B cell (primary cell): ENCODE data around the gene ZBTB7A. TPM values are rescaled to one million over a fixed set of nuclear protein-coding genes. Genes with fewer than 3 reads are reported as not detected.
A peak's percentile ranks its signal among the peaks of the same experiment; 100 is the strongest.

Experiments
- ATAC-seq: fragments of 200-7000 bp; cut with Tn5 transposase; one replicate; pipeline ENCODE4 v1.10.0; 2021; ENCODE audit warnings: low read depth, mild to moderate bottlenecking, moderate number of reproducible peaks, moderate library complexity
- CTCF ChIA-PET: fragments of 350-600 bp; sonication (Branson Sonifier 250); formaldehyde crosslinking; loops from one replicate; lab custom pipeline; 2021; ENCODE audit warnings: antibody characterized with exemption, inconsistent platforms; lab: Charles Lee
- POLR2A ChIA-PET: fragments of 350-600 bp; sonication (Branson Sonifier 250); formaldehyde crosslinking; loops from one replicate; lab custom pipeline; 2021; ENCODE audit warnings: antibody characterized with exemption; lab: Charles Lee
- DNase-seq: peaks from one replicate; pipeline ENCODE4 v3.0.0; 2013
- H2AFZ ChIP-seq: 2 replicates; pipeline ENCODE4 v1.6.1; 2012; ENCODE audit warnings: mild to moderate bottlenecking, low read depth, low read length; ENCODE audit not compliant: insufficient read depth, poor library complexity, severe bottlenecking
- H3K27ac ChIP-seq, 2 donors: 1 replicate in 1 of 2; 2 replicates in 1 of 2; pipeline ENCODE4 v1.5.1; 2012 to 2013; ENCODE audit warnings: low read length in 2 of 2, mild to moderate bottlenecking in 2 of 2, moderate library complexity in 1 of 2
- H3K27me3 ChIP-seq, 4 experiments: fragments of 200-600 bp in 1 of 4; sonication (generic) in 1 of 4; replicated peaks in 1 of 4; 1 replicate in 2 of 4; 2 replicates in 2 of 4; pipeline versions ENCODE4 v1.6.1 to v1.7.0; 2013 to 2016; ENCODE audit warnings: low read length in 3 of 4, mild to moderate bottlenecking in 2 of 4, mixed read lengths in 1 of 4, moderate library complexity in 1 of 4; ENCODE audit not compliant: insufficient read depth in 4 of 4, control insufficient read depth in 3 of 4; ENCODE audit errors: control extremely low read depth in 1 of 4
- H3K36me3 ChIP-seq, 2 experiments: replicated peaks in 1 of 2; 1 replicate in 1 of 2; 2 replicates in 1 of 2; pipeline versions ENCODE4 v1.6.1 to v1.7.1; 2013; ENCODE audit warnings: low read length in 1 of 2; ENCODE audit not compliant: insufficient read depth in 2 of 2, control insufficient read depth in 1 of 2; ENCODE audit errors: control extremely low read depth in 1 of 2, extremely low read depth in 1 of 2
- H3K4me1 ChIP-seq, 2 donors: fragments of 200-600 bp in 1 of 2; sonication (generic) in 1 of 2; 1 replicate in 1 of 2; 2 replicates in 1 of 2; pipeline versions ENCODE4 v1.5.1 to v1.6.1; 2013 to 2017; ENCODE audit warnings: low read length in 2 of 2; ENCODE audit not compliant: control insufficient read depth in 2 of 2, insufficient read depth in 2 of 2
- H3K4me2 ChIP-seq: replicated peaks from 2 replicates; pipeline ENCODE3; 2012; ENCODE audit warnings: mild to moderate bottlenecking, low read depth, low read length; ENCODE audit not compliant: poor library complexity, severe bottlenecking
- H3K4me3 ChIP-seq, 5 experiments: fragments of 200-600 bp in 1 of 5; sonication (generic) in 1 of 5; 1 replicate in 3 of 5; 2 replicates in 2 of 5; pipeline versions ENCODE4 v1.5.1 to v1.7.0; 2011 to 2016; ENCODE audit warnings: low read length in 4 of 5, mild to moderate bottlenecking in 4 of 5, low read depth in 2 of 5, control low read depth in 1 of 5, moderate library complexity in 1 of 5; ENCODE audit not compliant: insufficient read depth in 1 of 5; ENCODE audit errors: control extremely low read depth in 1 of 5, extremely low read depth in 1 of 5
- H3K79me2 ChIP-seq: fragments of 200-600 bp; sonication (generic); one replicate; pipeline ENCODE4 v1.6.0; 2016; ENCODE audit warnings: low read length; ENCODE audit not compliant: control insufficient read depth, insufficient read depth
- H3K9ac ChIP-seq: fragments of 200-600 bp; sonication (generic); 2 replicates; pipeline ENCODE4 v1.6.1; 2017; ENCODE audit warnings: mild to moderate bottlenecking, low read length, moderate library complexity
- H3K9me3 ChIP-seq, 3 donors: one replicate each; pipeline versions ENCODE4 v1.6.1 to v1.7.1; 2013; ENCODE audit warnings: low read length in 2 of 3; ENCODE audit not compliant: control insufficient read depth in 2 of 3, insufficient read depth in 1 of 3; ENCODE audit errors: control extremely low read depth in 1 of 3
- H4K20me1 ChIP-seq: 2 replicates; pipeline ENCODE4 v1.6.0; 2012; ENCODE audit warnings: mild to moderate bottlenecking, low read length; ENCODE audit not compliant: insufficient read depth, control insufficient read depth, poor library complexity, severe bottlenecking
- H3K27ac Mint-ChIP-seq: one replicate; pipeline ENCODE4 v1.8.0; 2021; ENCODE audit warnings: mixed read lengths
- H3K27me3 Mint-ChIP-seq: one replicate; pipeline ENCODE4 v1.8.0; 2021; ENCODE audit warnings: mixed read lengths
- H3K4me1 Mint-ChIP-seq: one replicate; pipeline ENCODE4 v1.8.0; 2021; ENCODE audit warnings: mixed read lengths
- H3K4me3 Mint-ChIP-seq: one replicate; pipeline ENCODE4 v1.8.0; 2021; ENCODE audit warnings: mixed read lengths
- H3K9me3 Mint-ChIP-seq: one replicate; pipeline ENCODE4 v1.8.0; 2022; ENCODE audit warnings: mixed read lengths; ENCODE audit not compliant: insufficient read depth
- CTCF ChIP-seq: fragments of 200-600 bp; IDR thresholded peaks from one replicate; pipeline ENCODE4 v1.8.0; 2022; ENCODE audit warnings: antibody characterized with exemption, mild to moderate bottlenecking
- EZH2 ChIP-seq: IDR thresholded peaks from 2 replicates; pipeline ENCODE4 v1.6.1; 2012; ENCODE audit warnings: borderline replicate concordance, low read depth, mild to moderate bottlenecking, moderate library complexity, low read length; ENCODE audit not compliant: insufficient read depth, poor library complexity, severe bottlenecking
- WGBS: methylation state at CpG from one replicate; pipeline ENCODE4 v1.1.5; 2013; ENCODE audit warnings: missing lambda C conversion rate; ENCODE audit not compliant: insufficient coverage; 5-methylcytosine and 5-hydroxymethylcytosine counted together
- intact Hi-C: fragments of 100-400 bp; cut with micrococcal nuclease; formaldehyde crosslinking; loops from one replicate; pipeline ENCODE4 v1.10.0; 2022
- polyA plus RNA-seq: library from polyadenylated mRNA; depleted of rRNA; stranded (reverse); fragments of >200 nt; gene quantifications from 2 replicates; pipeline ENCODE4 v1.2.3, GENCODE V29; 2012
- total RNA-seq, 2 donors: library from RNA; stranded (reverse); fragments of 120-200 nt in 1 of 2; gene quantifications; 1 replicate in 1 of 2; 2 replicates in 1 of 2; pipeline versions ENCODE4 v1.2.3 to v1.2.4, GENCODE V29; 2013 to 2022

ZBTB7A gene
- total and polyA plus RNA-seq, 2 donors (not counting 1 experiment from before 2014, with no cell fraction given): 24.8 to 62.6 TPM

GRCh38 chr19:4077007-4077374, 10.3 kb upstream of the ZBTB7A start:
- Histone ChIP-seq H3K9me3 (no peaks in the 10 kb centered on the region), H3K27ac (peak overlapping the region; percentile 35 to 86), H3K4me3 (no peak overlapping the region), H3K4me1 (peaks cover 14 to 20% of the 10 kb centered on the region in 2 donors), H3K36me3 (no peaks in the 10 kb centered on the region), H3K79me2 (peaks cover 3% of the 10 kb centered on the region), H3K27me3 (no peaks in the 10 kb centered on the region), H4K20me1 (no peaks in the 10 kb centered on the region), H3K9ac (no peak overlapping the region), H2AFZ (peak overlapping the region; percentile 76), H3K4me2 (peak overlapping the region; percentile 86)
- intact Hi-C loops: no loop called here
- DNase-seq: no peak
- H3K27me3 Mint-ChIP-seq: no peaks in the 10 kb centered on the region
- H3K27ac Mint-ChIP-seq: peak overlapping the region; percentile 95
- TF ChIP-seq CTCF: no peak
- no peak for TF ChIP-seq EZH2
- no peak for ATAC-seq
- ChIA-PET POLR2A (interaction anchor here (0.7 to 1.2 kb wide), 4 partner anchors 12 to 523 kb away, joined by 3 to 8 read pairs (median 5); no protein-coding TSS in a partner anchor), CTCF (interaction anchor here (0.5 to 2.5 kb wide), 4 partner anchors 56 to 1613 kb away, joined by 3 to 13 read pairs (median 4); no protein-coding TSS in a partner anchor)
- H3K4me1 Mint-ChIP-seq: peaks cover 10% of the 10 kb centered on the region
- 86% methylated on average over 2 of the region's 3 CpGs for WGBS
- no peaks in the 10 kb centered on the region for H3K9me3 Mint-ChIP-seq
- peak overlapping the region; percentile 93 for H3K4me3 Mint-ChIP-seq

- H4K20me1 ChIP-seq: no peaks in the 10 kb centered on the region
- H2AFZ ChIP-seq: peak overlapping the region; percentile 28
- peaks cover 3% of the 10 kb centered on the region for H3K79me2 ChIP-seq
- Mint-ChIP-seq H3K9me3 (no peaks in the 10 kb centered on the region), H3K4me3 (no peak overlapping the region), H3K27me3 (no peaks in the 10 kb centered on the region), H3K27ac (no peak overlapping the region), H3K4me1 (peaks cover 10% of the 10 kb centered on the region)
- H3K4me1 ChIP-seq: peaks cover 14 to 20% of the 10 kb centered on the region in 2 donors
- H3K4me3 ChIP-seq: no peak overlapping the region
- ChIA-PET POLR2A (no interaction called here), CTCF (no interaction called here)
- WGBS: 83% methylated on average over 9 of the region's 9 CpGs
- TF ChIP-seq EZH2 (no peak), CTCF (no peak)
- no peaks in the 10 kb centered on the region for H3K36me3 ChIP-seq
- H3K9me3 ChIP-seq: no peaks in the 10 kb centered on the region
- H3K9ac ChIP-seq: no peak overlapping the region
- H3K27ac ChIP-seq: no peak overlapping the region
- H3K4me2 ChIP-seq: no peak overlapping the region
- intact Hi-C loops: no loop called here
- ATAC-seq: no peak
- no peak for DNase-seq
- H3K27me3 ChIP-seq: no peaks in the 10 kb centered on the region
Measured at GRCh38 chr19:4075373-4075772, 8.7 kb upstream of the ZBTB7A start.
